Fibroblast of lung (primary cell): ENCODE measurements around the gene SPATA2L.

Experiments used
- CTCF ChIP-seq, 2 donors: IDR thresholded peaks in 1 of 2; conservative IDR thresholded peaks in 1 of 2; 1 replicate in 1 of 2; 2 replicates in 1 of 2; pipeline ENCODE4 v1.5.1; 2011 to 2012; ENCODE audit warnings: low read length in 2 of 2, control low read depth in 1 of 2, inconsistent platforms in 1 of 2, low read depth in 1 of 2, mild to moderate bottlenecking in 1 of 2
- EZH2 ChIP-seq: IDR thresholded peaks from 2 replicates; pipeline ENCODE4 v1.5.1; 2012; ENCODE audit warnings: low read length, control low read depth, mild to moderate bottlenecking; ENCODE audit errors: missing control alignments

- no peak for TF ChIP-seq CTCF (conservative IDR thresholded peaks at IDR 0.05 in 1 of 2, IDR thresholded peaks at IDR 0.05 in 1 of 2; ENCODE audit: low read depth in 1 of 2, low read length in 2 of 2)
- no peak for TF ChIP-seq EZH2
These were observed 4.3 kb downstream of the SPATA2L start for GRCh38 chr16:89697161-89697615.
